ENCODE results near the gene GATA2. TPM values are rescaled to one million over a fixed set of nuclear protein-coding genes. Genes with fewer than 3 reads are reported as not detected.

The GATA2 gene
- total RNA-seq, 2 donors from 2014 or later, result 181 to 275 TPM

GRCh38 chr3:128487813-128488635 lies 5.0 kb downstream of the GATA2 start:
- H3K4me3 ChIP-seq, result peak overlapping the region; percentile 85 to 93
- H3K36me3 ChIP-seq, result no peaks in the 10 kb centered on the region
- 1% methylated on average over 66 of the region's 68 CpGs for WGBS
- no peaks in the 10 kb centered on the region for H3K9me3 ChIP-seq
- H3K4me1 ChIP-seq (replicated peaks), result no peaks in the 10 kb centered on the region
- H3K27ac ChIP-seq, result peak overlapping the region; percentile 99
- peak; percentile 96 for DNase-seq (ENCODE audit: low spot score)
- TF ChIP-seq POLR2AphosphoS5 (IDR thresholded peaks at IDR 0.05) (peak; percentile 96), CTCF (IDR thresholded peaks at IDR 0.05) (peak in 2 of 4 experiments; percentile 22 to 30), POLR2A (IDR thresholded peaks at IDR 0.05) (peak; percentile 99)
- intact Hi-C loops (cut with DNase I), result no loop called here
- no peaks in the 10 kb centered on the region for H3K27me3 ChIP-seq (replicated peaks; ENCODE audit: insufficient read depth)

GRCh38 chr3:128487538-128487812 lies 5.5 kb downstream of the GATA2 start:
- no peak for TF ChIP-seq POLR2A (IDR thresholded peaks at IDR 0.05)
- TF ChIP-seq POLR2AphosphoS5 (IDR thresholded peaks at IDR 0.05), result no peak
- TF ChIP-seq CTCF (IDR thresholded peaks at IDR 0.05), result no peak
- H3K9me3 ChIP-seq, result no peaks in the 10 kb centered on the region
- no peaks in the 10 kb centered on the region for H3K27me3 ChIP-seq (replicated peaks; ENCODE audit: insufficient read depth)
- intact Hi-C loops (cut with DNase I), result no loop called here
- 1% methylated on average over 16 of the region's 18 CpGs for WGBS
- H3K27ac ChIP-seq, result peak overlapping the region; percentile 99
- DNase-seq (ENCODE audit: low spot score), result no peak
- peaks cover 4% of the 10 kb centered on the region for H3K4me1 ChIP-seq (replicated peaks)
- H3K4me3 ChIP-seq, result peak overlapping the region; percentile 85 to 93
- no peaks in the 10 kb centered on the region for H3K36me3 ChIP-seq

- peaks cover 9% of the 10 kb centered on the region for H3K4me1 ChIP-seq (replicated peaks)
- H3K27ac ChIP-seq, result peak overlapping the region; percentile 99
- no peak for DNase-seq (ENCODE audit: low spot score)
- intact Hi-C loops (cut with DNase I), result no loop called here
- H3K4me3 ChIP-seq, result peak overlapping the region; percentile 85 to 93
- under 1% methylated on average over 74 of the region's 75 CpGs for WGBS
- no peaks in the 10 kb centered on the region for H3K9me3 ChIP-seq
- TF ChIP-seq POLR2A (IDR thresholded peaks at IDR 0.05) (no peak), CTCF (IDR thresholded peaks at IDR 0.05) (no peak), POLR2AphosphoS5 (IDR thresholded peaks at IDR 0.05) (no peak)
- no peaks in the 10 kb centered on the region for H3K27me3 ChIP-seq (replicated peaks; ENCODE audit: insufficient read depth)
- H3K36me3 ChIP-seq, result no peaks in the 10 kb centered on the region
These were observed 6.1 kb downstream of the GATA2 start for GRCh38 chr3:128486681-128487537.

GRCh38 chr3:128486205-128486628 lies 6.8 kb downstream of the GATA2 start:
- 9% methylated on average over 14 of the region's 14 CpGs for WGBS
- Histone ChIP-seq H3K27ac (peak overlapping the region; percentile 99), H3K36me3 (peaks cover 0 to 4% of the 10 kb centered on the region in 2 donors), H3K4me1 (replicated peaks) (peaks cover 16% of the 10 kb centered on the region), H3K27me3 (replicated peaks; ENCODE audit: insufficient read depth) (no peaks in the 10 kb centered on the region), H3K4me3 (peak overlapping the region; percentile 85 to 93), H3K9me3 (no peaks in the 10 kb centered on the region)
- intact Hi-C loops (cut with DNase I), result no loop called here
- TF ChIP-seq POLR2AphosphoS5 (IDR thresholded peaks at IDR 0.05) (no peak), CTCF (IDR thresholded peaks at IDR 0.05) (no peak), POLR2A (IDR thresholded peaks at IDR 0.05) (no peak)
- no peak for DNase-seq (ENCODE audit: low spot score)

Measured in prostate gland (tissue), 2 donors.